Cardiac fibroblast (primary cell): ENCODE results near the gene FKBP2.

Experiments used
- DNase-seq, 2 donors: peaks; one replicate each; pipeline versions ENCODE4 v3.0.0 to v3.0.0-alpha.2; 2010; ENCODE audit warnings: low read depth in 2 of 2
- H3K4me3 ChIP-seq, 2 donors: replicated peaks in 1 of 2; 1 replicate in 1 of 2; 2 replicates in 1 of 2; pipeline ENCODE4 v1.5.1; 2011; ENCODE audit warnings: low read depth in 2 of 2, low read length in 2 of 2, mild to moderate bottlenecking in 2 of 2, moderate library complexity in 1 of 2
- TF ChIP-seq, protein P1 (sequence below): IDR thresholded peaks from one replicate; pipeline ENCODE4 v1.5.1; 2011; ENCODE audit warnings: low read depth, mild to moderate bottlenecking, low read length, inconsistent platforms

The FKBP2 gene

DNA sequence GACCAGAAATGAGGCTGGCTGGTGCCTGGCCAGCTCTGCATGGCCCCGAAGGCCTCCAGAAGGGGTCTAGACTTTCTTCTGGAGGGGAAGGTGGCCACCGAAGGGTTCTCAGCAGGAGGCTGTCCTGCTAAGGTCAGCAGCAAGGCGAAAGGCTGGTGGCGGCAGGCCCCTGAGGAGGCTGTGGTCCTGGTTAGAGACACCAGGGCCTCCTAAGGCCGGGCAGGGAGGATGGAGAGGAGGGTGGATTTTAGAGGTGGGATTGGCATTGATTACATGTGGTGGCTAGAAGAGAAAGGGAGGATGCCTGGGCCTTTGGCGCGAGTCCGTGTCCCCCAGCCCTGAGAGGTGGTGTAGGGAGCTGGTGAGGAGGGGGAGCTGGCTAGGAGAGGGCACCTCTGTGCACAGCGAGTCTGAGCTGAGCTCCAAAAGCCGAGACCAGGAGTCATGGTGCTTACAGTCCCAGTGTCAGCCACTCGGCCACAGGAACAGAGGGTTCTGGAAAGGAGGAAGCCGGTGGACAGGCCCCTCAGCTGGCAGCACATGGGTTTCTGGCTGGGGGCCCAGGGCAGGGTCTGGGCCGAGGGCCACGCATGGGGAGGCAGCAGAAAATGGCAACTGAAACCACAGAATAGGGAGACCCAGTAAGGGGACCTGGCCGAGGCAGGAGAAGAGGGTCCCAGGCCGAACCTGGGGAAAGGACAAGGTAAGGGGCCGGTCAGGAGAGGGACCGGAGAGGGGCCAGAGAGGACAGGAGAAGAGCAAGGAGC, 31.9 kb upstream of the FKBP2 start:
- no peak overlapping the region for H3K4me3 ChIP-seq
- TF ChIP-seq, protein P1, sequence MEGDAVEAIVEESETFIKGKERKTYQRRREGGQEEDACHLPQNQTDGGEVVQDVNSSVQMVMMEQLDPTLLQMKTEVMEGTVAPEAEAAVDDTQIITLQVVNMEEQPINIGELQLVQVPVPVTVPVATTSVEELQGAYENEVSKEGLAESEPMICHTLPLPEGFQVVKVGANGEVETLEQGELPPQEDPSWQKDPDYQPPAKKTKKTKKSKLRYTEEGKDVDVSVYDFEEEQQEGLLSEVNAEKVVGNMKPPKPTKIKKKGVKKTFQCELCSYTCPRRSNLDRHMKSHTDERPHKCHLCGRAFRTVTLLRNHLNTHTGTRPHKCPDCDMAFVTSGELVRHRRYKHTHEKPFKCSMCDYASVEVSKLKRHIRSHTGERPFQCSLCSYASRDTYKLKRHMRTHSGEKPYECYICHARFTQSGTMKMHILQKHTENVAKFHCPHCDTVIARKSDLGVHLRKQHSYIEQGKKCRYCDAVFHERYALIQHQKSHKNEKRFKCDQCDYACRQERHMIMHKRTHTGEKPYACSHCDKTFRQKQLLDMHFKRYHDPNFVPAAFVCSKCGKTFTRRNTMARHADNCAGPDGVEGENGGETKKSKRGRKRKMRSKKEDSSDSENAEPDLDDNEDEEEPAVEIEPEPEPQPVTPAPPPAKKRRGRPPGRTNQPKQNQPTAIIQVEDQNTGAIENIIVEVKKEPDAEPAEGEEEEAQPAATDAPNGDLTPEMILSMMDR: no peak
- DNase-seq: no peak

DNA sequence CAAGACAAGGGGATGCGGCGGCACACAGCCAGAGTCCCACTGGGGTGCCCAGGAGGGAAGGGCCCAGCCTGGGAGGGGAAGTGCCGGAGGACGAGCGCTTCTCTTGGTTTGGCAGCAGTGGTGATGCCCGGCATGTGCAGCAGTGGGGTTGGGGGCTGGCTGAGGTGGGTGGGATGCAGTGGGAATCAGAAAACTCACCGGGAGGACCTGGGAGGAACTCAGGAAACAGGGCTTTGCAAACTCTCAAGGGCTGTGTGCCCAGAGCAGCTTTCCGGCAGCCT, 31.4 kb upstream of the FKBP2 start:
- TF ChIP-seq, protein P1: no peak
- H3K4me3 ChIP-seq: no peak overlapping the region
- no peak for DNase-seq

DNA sequence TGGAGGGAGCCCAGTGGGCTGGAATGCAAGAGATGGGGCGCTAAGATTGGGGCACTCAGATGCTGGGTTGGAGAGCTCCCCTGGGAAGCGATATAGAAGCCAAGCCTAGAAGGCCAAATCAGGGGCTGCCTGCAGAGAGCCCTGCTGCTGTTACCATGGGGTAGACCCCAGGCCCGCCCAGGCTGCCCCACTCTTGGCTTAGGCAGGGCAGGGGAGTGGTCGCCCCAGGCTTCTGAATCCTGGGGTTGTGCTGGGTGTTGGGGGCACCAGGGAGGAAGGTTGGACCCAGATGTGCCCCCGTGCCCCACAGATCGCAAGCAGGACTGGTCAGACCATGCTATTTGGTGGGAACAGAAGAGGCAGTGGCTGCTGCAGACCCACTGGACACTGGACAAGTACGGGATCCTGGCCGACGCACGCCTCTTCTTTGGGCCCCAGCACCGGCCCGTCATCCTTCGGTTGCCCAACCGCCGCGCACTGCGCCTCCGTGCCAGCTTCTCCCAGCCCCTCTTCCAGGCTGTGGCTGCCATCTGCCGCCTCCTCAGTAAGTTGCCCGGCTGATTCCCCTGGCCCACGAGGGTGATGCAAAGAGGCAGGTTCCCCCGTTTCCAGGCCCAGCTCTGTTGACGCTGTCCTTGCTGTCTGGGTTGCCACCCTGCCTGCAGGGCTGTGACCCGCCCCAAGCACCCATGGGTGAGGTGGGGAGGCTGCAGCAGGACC, 30.4 kb upstream of the FKBP2 start:
- DNase-seq: no peak
- H3K4me3 ChIP-seq: no peak overlapping the region
- TF ChIP-seq, protein P1: no peak

DNA sequence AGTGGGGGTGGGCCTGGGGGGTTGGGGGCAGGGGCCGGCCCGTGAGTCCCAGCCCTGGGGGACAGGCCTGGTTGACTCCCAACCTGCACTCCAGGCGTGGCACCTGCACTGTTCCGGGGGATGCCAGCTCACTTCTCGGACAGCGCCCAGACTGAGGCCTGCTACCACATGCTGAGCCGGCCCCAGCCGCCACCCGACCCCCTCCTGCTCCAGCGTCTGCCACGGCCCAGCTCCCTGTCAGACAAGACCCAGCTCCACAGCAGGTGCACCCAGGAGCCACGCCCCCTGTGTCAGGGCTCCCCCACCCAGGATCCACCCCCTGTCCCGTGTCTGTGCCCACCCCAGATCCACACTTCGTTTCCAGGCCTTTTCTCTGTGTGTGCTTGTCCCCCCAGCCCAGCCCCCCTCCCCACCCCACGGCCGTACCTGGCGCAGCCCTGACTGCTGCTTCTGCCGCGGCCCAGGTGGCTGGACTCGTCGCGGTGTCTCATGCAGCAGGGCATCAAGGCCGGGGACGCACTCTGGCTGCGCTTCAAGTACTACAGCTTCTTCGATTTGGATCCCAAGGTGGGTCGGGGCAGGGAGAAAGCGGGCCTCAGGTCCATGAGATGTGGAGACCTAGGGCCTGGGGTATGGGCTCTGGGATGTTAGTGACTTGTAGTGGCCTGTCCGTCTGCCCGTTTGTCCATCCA, 29.6 kb upstream of the FKBP2 start:
- no peak overlapping the region for H3K4me3 ChIP-seq
- TF ChIP-seq, protein P1: no peak
- no peak for DNase-seq

DNA sequence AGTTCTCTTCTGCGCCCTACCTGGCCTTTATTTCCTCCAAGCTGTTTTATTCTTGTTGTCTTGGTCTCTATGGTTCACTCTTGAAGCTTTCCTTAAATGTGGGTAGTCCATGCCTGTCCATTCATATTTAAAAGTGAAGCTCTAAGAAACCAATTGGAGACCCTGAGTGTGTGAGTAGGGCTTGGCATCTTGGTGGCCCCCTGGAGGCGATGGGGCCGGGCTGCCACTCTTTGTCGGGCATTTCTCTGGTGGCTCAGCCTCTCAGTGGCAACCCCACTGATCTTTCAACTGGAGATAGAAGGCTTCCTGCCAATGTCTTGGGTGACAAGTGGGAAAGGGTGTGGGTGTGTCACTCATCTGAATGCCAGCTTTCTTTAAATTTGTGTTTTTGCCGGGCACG, 24.0 kb upstream of the FKBP2 start:
- no peak overlapping the region for H3K4me3 ChIP-seq
- no peak for DNase-seq
- TF ChIP-seq, protein P1: no peak

DNA sequence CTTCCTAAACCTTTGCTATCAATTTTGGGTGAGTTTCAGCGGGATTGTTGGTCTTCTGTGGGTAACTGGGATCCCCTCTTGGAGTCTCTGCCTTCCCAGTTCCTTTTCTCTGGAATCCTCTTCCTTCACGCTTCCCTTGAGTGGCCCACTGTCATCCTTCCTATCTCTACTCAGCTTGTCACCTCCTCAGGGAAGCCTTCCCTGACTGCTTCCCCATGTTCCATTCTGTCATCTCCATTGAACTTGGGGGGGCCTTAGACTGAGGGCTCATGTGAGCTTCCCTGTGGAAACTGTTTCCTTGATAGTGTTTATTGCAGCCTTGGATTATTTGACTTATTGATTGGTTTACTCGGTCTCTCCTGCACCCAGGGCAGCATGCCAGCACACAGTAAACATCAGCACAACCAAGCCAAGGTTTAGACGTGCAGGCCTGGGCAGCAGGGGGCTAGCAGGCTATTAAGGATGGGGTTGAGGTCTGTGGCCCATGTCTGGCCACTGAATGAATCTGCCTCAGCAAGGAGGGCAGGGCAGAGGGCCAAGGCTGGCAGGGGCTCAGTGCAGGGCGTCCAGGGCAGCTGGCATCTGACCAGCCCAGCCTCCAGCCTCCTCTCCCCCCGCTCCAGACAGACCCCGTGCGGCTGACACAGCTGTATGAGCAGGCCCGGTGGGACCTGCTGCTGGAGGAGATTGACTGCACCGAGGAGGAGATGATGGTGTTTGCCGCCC, 22.1 kb upstream of the FKBP2 start:
- TF ChIP-seq, protein P1: no peak
- H3K4me3 ChIP-seq: no peak overlapping the region
- DNase-seq: no peak
